Measurements from ENCODE around the gene PEX5L. TPM values are rescaled to one million over a fixed set of nuclear protein-coding genes. Genes with fewer than 3 reads are reported as not detected.
A peak's percentile ranks its signal among the peaks of the same experiment; 100 is the strongest.

Gene PEX5L
- total and polyA plus RNA-seq, 2 experiments from 2014 or later = 6.3 to 7.0 TPM

DNA sequence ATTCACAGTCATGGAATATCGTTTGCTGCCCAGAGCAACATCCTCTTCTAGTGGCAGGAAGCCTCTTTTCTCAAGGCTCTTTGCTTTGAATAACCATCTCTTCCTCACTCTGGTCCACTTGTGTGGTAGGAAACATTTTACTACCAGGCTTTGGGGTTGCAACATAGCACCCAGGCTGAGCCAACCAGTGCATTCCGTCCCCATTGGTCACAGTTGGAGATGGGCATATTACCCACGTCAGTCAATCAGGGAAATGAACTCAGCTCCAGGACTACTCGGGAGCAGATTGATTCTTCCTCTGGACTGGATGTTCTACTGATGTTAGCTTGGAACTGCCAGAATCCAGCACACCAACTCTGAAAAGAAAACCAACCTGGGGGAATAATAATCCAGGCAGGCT is 4.2 kb upstream of the PEX5L start (continued):
- TF ChIP-seq, protein P1, sequence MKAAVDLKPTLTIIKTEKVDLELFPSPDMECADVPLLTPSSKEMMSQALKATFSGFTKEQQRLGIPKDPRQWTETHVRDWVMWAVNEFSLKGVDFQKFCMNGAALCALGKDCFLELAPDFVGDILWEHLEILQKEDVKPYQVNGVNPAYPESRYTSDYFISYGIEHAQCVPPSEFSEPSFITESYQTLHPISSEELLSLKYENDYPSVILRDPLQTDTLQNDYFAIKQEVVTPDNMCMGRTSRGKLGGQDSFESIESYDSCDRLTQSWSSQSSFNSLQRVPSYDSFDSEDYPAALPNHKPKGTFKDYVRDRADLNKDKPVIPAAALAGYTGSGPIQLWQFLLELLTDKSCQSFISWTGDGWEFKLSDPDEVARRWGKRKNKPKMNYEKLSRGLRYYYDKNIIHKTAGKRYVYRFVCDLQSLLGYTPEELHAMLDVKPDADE (IDR thresholded peaks at IDR 0.05) = no peak
- TF ChIP-seq ZNF331 (CRISPR knock-in tag; IDR thresholded peaks at IDR 0.05; ENCODE audit: low read depth) = no peak

GRCh38 chr3:180036092-180036670 is 556 bp downstream of the PEX5L start:
- H3K4me2 ChIP-seq = peak overlapping the region; percentile 85
- H3K36me3 ChIP-seq (ENCODE audit: insufficient read depth) = no peaks in the 10 kb centered on the region
- peaks cover 6% of the 10 kb centered on the region for H3K27me3 Mint-ChIP-seq (ENCODE audit: insufficient read depth, low read depth, poor library complexity)
- no peaks in the 10 kb centered on the region for H3K9me3 Mint-ChIP-seq
- H3K79me2 ChIP-seq (replicated peaks; ENCODE audit: insufficient read depth) = peaks cover 9% of the 10 kb centered on the region; the same call in 1 of the 2 replicates
- H3K36me3 Mint-ChIP-seq (ENCODE audit: low read depth) = no peaks in the 10 kb centered on the region; the same call in 2 of the 3 replicates
- H3K27ac ChIP-seq (ENCODE audit: low read depth) = peak overlapping the region; percentile 81; the same call in 1 of the 2 replicates
- DNase-seq (ENCODE audit: low spot score) = peak; percentile 63
- H2AFZ ChIP-seq = no peak overlapping the region; the same call in 1 of the 2 replicates
- peak overlapping the region; percentile 97 for H3K27ac Mint-ChIP-seq
- peaks cover 13% of the 10 kb centered on the region for H3K27me3 ChIP-seq (ENCODE audit: insufficient read depth)
- no peaks in the 10 kb centered on the region for H3K9me2 ChIP-seq (ENCODE audit: insufficient read depth)
- H3K4me3 ChIP-seq = peak overlapping the region; percentile 77
- H4K20me1 ChIP-seq (replicated peaks; ENCODE audit: insufficient read depth) = no peaks in the 10 kb centered on the region
- peak; percentile 44 for ATAC-seq
- peaks cover 43% of the 10 kb centered on the region for H3K4me1 Mint-ChIP-seq
- H3F3A ChIP-seq (replicated peaks; ENCODE audit: low read depth) = no peaks in the 10 kb centered on the region
- H3K4me3 Mint-ChIP-seq = peak overlapping the region; percentile 92
- H3K4me1 ChIP-seq (ENCODE audit: insufficient read depth) = peaks cover 51% of the 10 kb centered on the region
- no peak for TF ChIP-seq CREB1 (CRISPR knock-in tag; IDR thresholded peaks at IDR 0.05; ENCODE audit: low read depth)
- no peak for TF ChIP-seq STAT1 (IDR thresholded peaks at IDR 0.05; ENCODE audit: unreplicated experiment)
- TF ChIP-seq, protein P2, sequence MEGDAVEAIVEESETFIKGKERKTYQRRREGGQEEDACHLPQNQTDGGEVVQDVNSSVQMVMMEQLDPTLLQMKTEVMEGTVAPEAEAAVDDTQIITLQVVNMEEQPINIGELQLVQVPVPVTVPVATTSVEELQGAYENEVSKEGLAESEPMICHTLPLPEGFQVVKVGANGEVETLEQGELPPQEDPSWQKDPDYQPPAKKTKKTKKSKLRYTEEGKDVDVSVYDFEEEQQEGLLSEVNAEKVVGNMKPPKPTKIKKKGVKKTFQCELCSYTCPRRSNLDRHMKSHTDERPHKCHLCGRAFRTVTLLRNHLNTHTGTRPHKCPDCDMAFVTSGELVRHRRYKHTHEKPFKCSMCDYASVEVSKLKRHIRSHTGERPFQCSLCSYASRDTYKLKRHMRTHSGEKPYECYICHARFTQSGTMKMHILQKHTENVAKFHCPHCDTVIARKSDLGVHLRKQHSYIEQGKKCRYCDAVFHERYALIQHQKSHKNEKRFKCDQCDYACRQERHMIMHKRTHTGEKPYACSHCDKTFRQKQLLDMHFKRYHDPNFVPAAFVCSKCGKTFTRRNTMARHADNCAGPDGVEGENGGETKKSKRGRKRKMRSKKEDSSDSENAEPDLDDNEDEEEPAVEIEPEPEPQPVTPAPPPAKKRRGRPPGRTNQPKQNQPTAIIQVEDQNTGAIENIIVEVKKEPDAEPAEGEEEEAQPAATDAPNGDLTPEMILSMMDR (conservative IDR thresholded peaks at IDR 0.05; ENCODE audit: low read depth in 2 of 2) = no peak
- no peak for TF ChIP-seq JUNB (IDR thresholded peaks at IDR 0.05; ENCODE audit: unreplicated experiment)
- TF ChIP-seq EZH2phosphoT487 (IDR thresholded peaks at IDR 0.05; ENCODE audit: unreplicated experiment) = no peak
- no peak for TF ChIP-seq POLR2AphosphoS5 (IDR thresholded peaks at IDR 0.05; ENCODE audit: low read depth)
- no peak for TF ChIP-seq REST (IDR thresholded peaks at IDR 0.05; ENCODE audit: unreplicated experiment)
- TF ChIP-seq ZNF462 (CRISPR knock-in tag; IDR thresholded peaks at IDR 0.05) = no peak
- TF ChIP-seq ZNF331 (CRISPR knock-in tag; IDR thresholded peaks at IDR 0.05; ENCODE audit: low read depth) = no peak
- TF ChIP-seq, protein P1 (IDR thresholded peaks at IDR 0.05) = no peak
